Hematopoietic multipotent progenitor cell (in vitro differentiated cells): Measurements from ENCODE around the gene SMIM38. TPM values are rescaled to one million over a fixed set of nuclear protein-coding genes. Genes with fewer than 3 reads are reported as not detected.

ENCODE experiments used
- DNase-seq, 3 donors: peaks; one replicate each; pipeline ENCODE4 v3.0.0-alpha.2; 2011 to 2015; ENCODE audit warnings: low read depth in 2 of 3, low spot score in 2 of 3
- total RNA-seq: library from RNA; depleted of rRNA; stranded (reverse); fragments of >200 nt; gene quantifications from one replicate; pipeline ENCODE4 v1.2.3, GENCODE V29; 2012

Gene SMIM38
- total RNA-seq, 1 donor, result 0.54 TPM

DNA sequence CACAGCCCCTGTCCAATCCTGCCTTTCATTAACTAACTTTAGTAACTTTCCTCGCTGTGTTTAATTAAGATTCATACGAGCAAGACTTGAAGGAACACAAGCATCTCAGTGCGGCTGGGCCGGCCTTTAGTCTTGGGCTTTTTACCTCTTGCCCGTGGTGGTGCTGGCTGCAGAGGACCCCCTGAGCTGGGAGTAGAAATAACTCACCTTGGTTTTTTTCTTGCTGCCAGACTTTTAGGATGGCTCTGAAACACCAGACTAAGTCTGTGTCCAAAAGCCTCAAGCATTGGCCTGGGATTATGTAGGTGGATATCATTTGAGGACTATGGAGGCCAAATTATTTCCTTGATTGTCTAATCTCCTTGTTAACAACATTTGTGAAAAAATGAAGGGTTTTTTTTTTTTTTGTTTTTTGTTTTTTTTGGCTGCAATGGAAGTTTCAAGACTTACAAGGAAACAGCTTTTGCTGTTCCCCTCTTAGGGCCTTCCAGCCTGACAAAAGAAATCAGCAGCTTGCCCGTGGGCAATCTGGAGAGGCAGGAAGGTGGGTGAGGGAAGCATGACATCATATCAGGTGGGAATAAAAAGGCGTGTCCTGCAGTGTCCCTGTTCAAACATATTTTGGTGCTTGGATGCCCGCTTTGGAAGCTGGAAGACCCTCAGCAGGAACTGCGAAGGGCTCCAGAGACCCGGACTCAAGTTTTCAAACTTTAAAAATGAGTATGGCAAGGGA lies 44.0 kb downstream of the SMIM38 start:
- DNase-seq, result no peak

DNA sequence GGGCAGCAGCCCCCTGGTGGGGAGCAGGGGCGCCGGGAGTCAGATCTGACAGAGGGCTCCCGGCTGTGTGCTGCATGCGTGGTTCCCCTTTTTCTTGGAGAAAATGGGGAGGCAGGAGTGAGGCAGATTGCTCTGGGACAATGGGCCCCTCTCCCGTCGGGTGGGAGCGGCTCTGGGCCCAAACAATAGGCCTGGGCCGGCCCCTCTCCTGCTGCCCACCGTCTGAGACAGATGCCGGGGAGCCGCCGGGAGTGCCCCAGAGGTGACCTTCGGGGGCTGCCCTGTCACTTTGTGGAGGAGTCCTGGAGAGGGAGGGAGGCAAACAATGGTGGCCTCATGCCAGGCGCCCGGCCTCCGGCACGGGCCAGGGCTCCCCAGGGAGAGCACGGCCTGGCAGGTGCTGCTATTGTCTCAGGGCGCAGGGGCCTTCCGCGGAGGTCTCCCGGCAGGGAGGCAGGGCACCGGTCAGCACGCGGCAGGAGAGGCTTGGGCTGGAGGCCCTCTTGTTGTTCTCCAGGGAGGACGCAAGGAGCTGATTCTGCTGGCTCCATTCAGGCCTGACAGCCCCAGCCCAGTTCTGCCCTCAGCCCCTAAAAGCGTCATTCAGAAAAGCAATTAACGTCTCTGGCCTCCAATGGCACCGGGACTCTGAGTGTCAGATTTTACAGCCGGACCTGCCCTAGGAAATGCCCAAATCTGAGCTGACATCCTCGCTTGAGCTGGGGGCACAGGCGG lies 44.8 kb downstream of the SMIM38 start:
- no peak for DNase-seq

DNA sequence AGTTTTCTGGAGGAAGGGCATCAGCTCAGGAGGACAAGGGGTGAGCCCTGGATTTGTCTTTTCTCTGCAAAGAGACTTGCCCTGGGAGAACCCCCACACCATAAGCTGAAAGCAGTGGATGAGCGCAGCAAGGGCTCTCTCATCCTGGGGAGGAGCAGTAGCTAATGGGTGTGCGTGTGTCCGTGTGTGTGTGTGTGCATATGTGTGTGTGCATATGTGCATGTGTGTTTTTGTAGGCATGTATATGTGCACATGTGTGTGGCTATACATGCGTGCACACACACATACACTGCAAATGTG lies 45.3 kb downstream of the SMIM38 start:
- DNase-seq, result no peak

DNA sequence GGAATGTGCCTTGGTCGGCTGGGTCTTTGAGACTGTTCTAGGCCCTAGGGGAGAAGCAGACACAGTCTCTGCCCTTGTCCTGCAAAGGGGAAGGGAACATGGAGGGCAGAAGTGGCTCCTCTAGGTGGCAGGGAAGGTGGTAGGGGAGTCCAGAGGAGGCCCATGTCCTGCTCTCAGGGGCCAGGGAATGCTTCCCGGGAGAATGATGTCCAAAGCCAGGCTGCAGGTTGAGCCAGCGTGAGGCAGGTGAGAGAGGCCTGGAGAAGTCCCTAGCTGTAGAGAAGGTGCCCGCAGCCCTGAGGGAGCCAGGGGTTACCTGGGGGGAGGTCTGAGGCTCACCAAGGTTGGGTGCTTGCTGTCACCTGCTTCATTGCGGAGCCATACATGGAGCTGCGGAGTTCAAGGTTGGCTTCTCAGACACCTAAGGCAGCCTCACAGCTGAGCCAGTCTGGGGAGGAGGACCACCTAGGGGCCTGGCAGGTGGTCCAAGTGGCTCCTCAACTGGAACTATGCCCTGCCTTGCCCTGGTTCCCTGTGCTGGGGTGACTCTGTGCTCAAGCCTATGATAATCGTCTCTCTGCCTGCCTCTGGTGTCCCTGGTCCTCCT lies 46.1 kb downstream of the SMIM38 start:
- no peak for DNase-seq

DNA sequence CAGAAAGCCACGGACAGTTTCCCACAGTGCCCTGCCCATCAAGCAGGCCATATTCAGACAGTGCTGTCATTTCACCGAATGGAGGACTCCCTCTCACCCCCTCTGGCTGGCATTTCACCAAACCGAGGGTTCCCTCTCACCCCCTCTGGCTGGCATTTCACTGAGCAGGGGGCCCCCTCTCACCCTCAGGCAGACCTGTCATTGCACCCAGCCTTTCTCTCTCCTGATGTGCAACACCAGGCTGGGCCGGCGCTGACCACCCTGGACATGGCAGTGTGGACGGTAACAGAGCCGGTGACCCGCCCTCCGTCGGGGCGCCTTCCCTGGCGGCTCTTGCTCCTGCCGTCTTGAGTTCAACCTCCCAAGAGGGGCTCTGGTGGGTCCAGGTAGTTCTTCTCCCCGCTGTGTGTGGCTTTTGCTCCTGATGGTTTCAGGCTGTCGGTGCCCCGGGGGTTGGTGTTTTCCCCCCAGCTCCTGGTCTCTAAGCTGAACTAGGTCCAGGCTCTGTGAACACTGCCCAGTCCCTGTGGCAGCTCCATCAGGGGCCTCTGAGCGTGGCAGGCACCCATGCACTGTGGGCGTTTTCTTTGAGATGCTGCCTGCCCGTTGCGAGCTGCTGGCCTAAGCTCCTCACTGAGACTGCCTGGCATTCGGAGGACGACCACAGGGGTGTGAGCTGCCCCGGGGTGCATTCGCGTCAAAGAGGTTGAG lies 46.9 kb downstream of the SMIM38 start:
- no peak for DNase-seq

DNA sequence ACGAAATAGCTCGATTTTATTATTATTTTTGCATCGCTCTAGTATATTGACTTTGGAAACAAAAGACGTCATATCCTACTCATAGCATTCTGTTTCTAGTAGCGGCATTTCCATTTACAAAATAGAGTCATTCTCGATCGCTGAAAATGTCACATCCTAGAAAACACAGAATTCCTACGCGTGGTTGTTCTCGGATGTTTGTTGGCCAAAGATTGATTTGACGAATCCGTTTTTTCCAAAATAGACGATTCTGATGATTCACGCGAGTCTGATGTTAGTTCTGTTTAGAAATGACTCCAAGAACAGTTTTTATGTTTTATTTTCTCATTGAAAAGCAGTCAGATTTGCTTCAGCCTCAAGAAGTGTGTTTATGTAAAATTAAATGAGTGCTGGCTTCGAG lies 47.6 kb downstream of the SMIM38 start:
- no peak for DNase-seq

DNA sequence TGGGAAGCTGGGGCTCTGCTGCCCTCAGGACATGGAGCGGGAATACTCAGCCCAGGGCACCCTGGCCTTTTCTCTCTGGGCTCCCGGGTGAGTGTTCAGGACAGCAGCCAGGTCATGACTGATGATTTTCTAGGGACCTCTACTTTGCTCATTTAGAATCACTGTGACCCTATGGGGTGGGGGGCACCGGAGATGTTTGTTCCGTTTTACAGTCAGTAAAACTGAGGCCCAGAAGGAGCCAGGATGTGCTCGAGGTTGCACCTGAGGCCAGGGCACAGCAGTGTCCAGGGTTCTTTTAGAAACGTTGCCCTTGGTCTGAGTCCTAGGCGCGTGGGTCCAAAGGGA lies 48.1 kb downstream of the SMIM38 start:
- DNase-seq, result no peak

DNA sequence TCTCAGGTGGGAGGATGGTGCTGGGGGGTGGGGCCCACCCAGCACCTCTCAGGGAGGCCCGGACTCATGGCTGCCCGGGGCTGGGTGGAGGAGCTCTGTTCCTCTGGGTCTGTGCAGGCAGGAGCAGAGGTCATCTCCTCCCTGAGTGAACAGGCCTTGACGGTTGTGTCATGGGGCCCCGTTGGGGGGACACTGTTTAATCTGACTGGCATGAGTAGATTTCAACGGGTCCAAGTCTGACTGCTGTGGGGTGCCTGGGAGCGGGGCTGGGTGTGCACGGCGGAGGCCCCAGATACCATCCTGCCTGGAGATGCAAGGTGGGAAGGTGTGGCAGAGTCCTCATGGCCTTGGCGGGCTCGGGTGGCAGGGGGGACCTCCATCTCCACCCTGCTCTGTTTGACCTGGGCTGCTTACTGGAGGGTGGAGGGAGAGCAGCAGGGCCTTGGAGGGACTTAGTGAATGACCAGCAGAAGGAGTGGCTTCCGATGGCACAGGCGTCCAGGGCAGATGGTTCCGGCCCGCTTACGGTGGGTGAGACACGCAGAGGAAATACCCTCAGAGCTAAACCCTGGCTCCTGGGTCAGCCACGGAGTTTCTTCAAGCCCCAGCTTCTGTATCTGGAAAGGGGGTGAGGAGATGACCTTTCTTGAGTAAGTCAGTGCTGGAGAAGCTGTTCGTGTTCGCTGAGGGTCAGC lies 48.7 kb downstream of the SMIM38 start:
- no peak for DNase-seq

DNA sequence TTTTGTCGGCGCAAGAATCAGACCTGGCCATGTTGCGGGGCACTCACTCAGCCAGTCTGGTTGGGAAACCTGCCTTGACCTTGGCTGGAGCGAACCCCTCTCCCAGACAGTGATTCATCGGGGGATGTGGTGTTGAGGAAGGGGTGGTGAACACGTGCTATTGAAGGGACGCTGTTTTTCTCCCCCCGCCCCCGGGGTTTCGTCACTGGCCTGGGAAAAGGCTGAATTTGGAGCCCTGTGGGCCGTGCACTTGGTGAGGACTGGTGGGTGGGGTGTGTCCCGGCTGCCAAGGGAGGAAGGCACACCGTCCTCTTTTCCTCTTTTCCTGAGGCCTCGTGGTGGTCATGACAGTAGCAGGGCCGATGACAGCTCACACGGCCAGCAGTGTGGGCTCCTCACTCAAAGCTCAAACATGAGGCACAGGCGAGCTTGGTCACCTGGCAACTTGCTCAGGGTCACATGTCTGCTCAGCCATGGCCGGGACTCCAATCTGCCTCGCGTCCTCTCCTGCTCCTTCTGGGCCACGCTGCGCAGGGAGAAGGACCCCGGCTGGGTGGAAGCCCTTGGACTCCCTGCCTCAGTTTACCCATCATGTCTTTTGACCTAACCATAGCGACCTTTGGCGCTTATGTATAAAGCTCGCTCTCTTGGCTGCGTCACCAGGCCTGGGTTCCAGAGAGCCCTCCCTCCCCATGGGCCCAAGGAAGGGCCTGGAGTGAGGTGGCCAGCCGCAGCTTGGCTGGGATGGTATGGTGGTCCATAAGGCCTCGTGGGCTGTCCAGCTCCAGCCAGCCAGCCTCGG lies 49.4 kb downstream of the SMIM38 start:
- no peak for DNase-seq

Other genes starting within 250 kb of the SMIM38 start
- not detected for gene MRGPRD, start 174.9 kb upstream of the SMIM38 start, total RNA-seq
- gene MRGPRF, start 142.7 kb upstream of the SMIM38 start, total RNA-seq, result not detected
- gene TPCN2, start 107.0 kb upstream of the SMIM38 start, total RNA-seq, result 32.6 TPM
- gene MYEOV, start 138.2 kb downstream of the SMIM38 start, total RNA-seq, result not detected